Upper lobe of left lung (tissue), 6 donors: Measurements from ENCODE around the gene HS6ST1. TPM values are rescaled to one million over a fixed set of nuclear protein-coding genes. Genes with fewer than 3 reads are reported as not detected.

Source experiments
- ATAC-seq, 2 donors: fragments of 200-7000 bp; cut with Tn5 transposase; one replicate each; pipeline ENCODE4 v1.9.1; 2022; ENCODE audit warnings: mild to moderate bottlenecking in 2 of 2, moderate library complexity in 2 of 2; ENCODE audit not compliant: low FRiP score in 2 of 2
- DNase-seq, 2 donors: peaks; one replicate each; pipeline ENCODE4 v3.0.0-alpha.2; 2019 to 2020
- H3K27ac ChIP-seq, 4 donors: fragments of 200-600 bp; sonication (generic); one replicate each; pipeline ENCODE4 v1.5.1; 2016 to 2019
- H3K27me3 ChIP-seq, 4 donors: fragments of 200-600 bp; sonication (generic); one replicate each; pipeline ENCODE4 v1.5.1; 2017 to 2019
- H3K36me3 ChIP-seq, 4 donors: fragments of 200-600 bp; sonication (generic); one replicate each; pipeline ENCODE4 v1.5.1; 2016 to 2019
- H3K4me1 ChIP-seq, 4 donors: fragments of 200-600 bp; sonication (generic); one replicate each; pipeline ENCODE4 v1.5.1; 2018 to 2019
- H3K4me3 ChIP-seq, 4 donors: fragments of 200-600 bp; sonication (generic); one replicate each; pipeline ENCODE4 v1.5.1; 2017 to 2019; ENCODE audit warnings: mild to moderate bottlenecking in 2 of 4, moderate library complexity in 1 of 4
- H3K9me3 ChIP-seq, 4 donors: fragments of 200-600 bp; sonication (generic); one replicate each; pipeline ENCODE4 v1.5.1; 2018 to 2019
- CTCF ChIP-seq, 6 experiments: fragments of 450-650 bp in 4 of 6; fragments of 200-600 bp in 2 of 6; sonication (generic) in 2 of 6; IDR thresholded peaks; one replicate each; pipeline ENCODE4 v1.5.1; 2016 to 2019; ENCODE audit warnings: antibody characterized with exemption in 6 of 6
- EP300 ChIP-seq, 4 donors: sonication (generic); formaldehyde crosslinking; IDR thresholded peaks; one replicate each; pipeline ENCODE4 v1.5.1; 2017; ENCODE audit warnings: antibody characterized with exemption in 4 of 4, control low read depth in 2 of 4
- POLR2A ChIP-seq, 4 donors: fragments of 450-650 bp; IDR thresholded peaks; one replicate each; pipeline ENCODE4 v1.5.1; 2016 to 2017; ENCODE audit warnings: antibody characterized with exemption in 4 of 4, mild to moderate bottlenecking in 2 of 4
- POLR2AphosphoS5 ChIP-seq, 2 donors: sonication (generic); formaldehyde crosslinking; IDR thresholded peaks; one replicate each; pipeline ENCODE4 v1.5.1; 2017; ENCODE audit warnings: antibody characterized with exemption in 2 of 2
- WGBS, 2 donors: methylation state at CpG; one replicate each; pipeline ENCODE4 v1.1.5; 2017 to 2018; 5-methylcytosine and 5-hydroxymethylcytosine counted together
- total RNA-seq, 6 donors: library from RNA; depleted of rRNA in 4 of 6; stranded (reverse); fragments of >200 nt in 4 of 6; gene quantifications; one replicate each; pipeline versions ENCODE4 v1.1.0 to v1.2.1, GENCODE V29; 2016 to 2021
- donor health status: DM: no; HTN: no; CAD: no; lungs with moderate emphysema.
- donor health status: DM: no; HTN: yes; CAD: no; lungs with severe emphysema.

Gene HS6ST1
- total RNA-seq, 6 donors from 2014 or later: 24.0 to 96.8 (median 37.0) TPM

- Histone ChIP-seq H3K36me3 (peaks cover 0 to 11% (median 0%) of the 10 kb centered on the region in 4 donors), H3K27me3 (no peaks in the 10 kb centered on the region), H3K4me3 (peak overlapping the region; percentile 52 to 79 (median 64)), H3K4me1 (peaks cover 19 to 59% (median 31%) of the 10 kb centered on the region in 4 donors), H3K27ac (no peak overlapping the region), H3K9me3 (no peaks in the 10 kb centered on the region)
- ATAC-seq: no peak
- DNase-seq: peak; percentile 20 to 47
- WGBS, 2 donors: 78 to 87% methylated on average over 5 to 19 of the region's 20 CpGs
- no peak for TF ChIP-seq POLR2A (IDR thresholded peaks at IDR 0.05)
- TF ChIP-seq EP300 (IDR thresholded peaks at IDR 0.05): no peak
- TF ChIP-seq CTCF (IDR thresholded peaks at IDR 0.05): no peak
- TF ChIP-seq POLR2AphosphoS5 (IDR thresholded peaks at IDR 0.05): no peak
Observed at GRCh38 chr2:128315829-128316776, 2.6 kb downstream of the HS6ST1 start.

- Histone ChIP-seq H3K27me3 (no peaks in the 10 kb centered on the region), H3K36me3 (peaks cover 0 to 11% (median 0%) of the 10 kb centered on the region in 4 donors), H3K27ac (no peak overlapping the region), H3K4me1 (peaks cover 19 to 56% (median 31%) of the 10 kb centered on the region in 4 donors), H3K9me3 (no peaks in the 10 kb centered on the region), H3K4me3 (peak overlapping the region in 3 of 4 donors; percentile 52 to 79 (median 66))
- TF ChIP-seq POLR2A (IDR thresholded peaks at IDR 0.05) (no peak), EP300 (IDR thresholded peaks at IDR 0.05) (no peak), POLR2AphosphoS5 (IDR thresholded peaks at IDR 0.05) (no peak), CTCF (IDR thresholded peaks at IDR 0.05) (no peak)
- DNase-seq (peak; percentile 19 to 69), ATAC-seq (no peak)
- whole genome bisulfite sequencing, 2 donors: 82 to 84% methylated on average over 6 to 12 of the region's 12 CpGs
Observed at GRCh38 chr2:128315122-128315828, 3.4 kb downstream of the HS6ST1 start.

GRCh38 chr2:128314348-128315121 lies 4.1 kb downstream of the HS6ST1 start:
- WGBS, 2 donors: 86 to 90% methylated on average over 17 to 19 of the region's 20 CpGs
- H3K27me3 ChIP-seq: no peaks in the 10 kb centered on the region
- peaks cover 0 to 11% (median 0%) of the 10 kb centered on the region in 4 donors for H3K36me3 ChIP-seq
- no peak for TF ChIP-seq POLR2A (IDR thresholded peaks at IDR 0.05)
- no peak for TF ChIP-seq POLR2AphosphoS5 (IDR thresholded peaks at IDR 0.05)
- TF ChIP-seq CTCF (IDR thresholded peaks at IDR 0.05): no peak
- no peak for TF ChIP-seq EP300 (IDR thresholded peaks at IDR 0.05)
- ATAC-seq (no peak), DNase-seq (peak; percentile 14 to 52)
- no peaks in the 10 kb centered on the region for H3K9me3 ChIP-seq
- peak overlapping the region in 1 of 4 donors; percentile 66 for H3K4me3 ChIP-seq
- H3K4me1 ChIP-seq: peaks cover 27 to 61% (median 31%) of the 10 kb centered on the region in 4 donors
- no peak overlapping the region for H3K27ac ChIP-seq

GRCh38 chr2:128313931-128314347 lies 4.7 kb downstream of the HS6ST1 start:
- H3K4me3 ChIP-seq: no peak overlapping the region
- H3K36me3 ChIP-seq: peaks cover 0 to 11% (median 0%) of the 10 kb centered on the region in 4 donors
- TF ChIP-seq CTCF (IDR thresholded peaks at IDR 0.05): no peak
- TF ChIP-seq EP300 (IDR thresholded peaks at IDR 0.05): no peak
- TF ChIP-seq POLR2AphosphoS5 (IDR thresholded peaks at IDR 0.05): no peak
- H3K27ac ChIP-seq: no peak overlapping the region
- DNase-seq (no peak), ATAC-seq (no peak)
- no peaks in the 10 kb centered on the region for H3K9me3 ChIP-seq
- H3K4me1 ChIP-seq: peaks cover 22 to 61% (median 32%) of the 10 kb centered on the region in 4 donors
- WGBS, 2 donors: 92 to 99% methylated on average over 4 of the region's 4 CpGs
- H3K27me3 ChIP-seq: no peaks in the 10 kb centered on the region
